HCT116 (cell line): ENCODE results near the gene USP31. TPM values are rescaled to one million over a fixed set of nuclear protein-coding genes. Genes with fewer than 3 reads are reported as not detected.

Source experiments
- ATAC-seq: fragments of 200-7000 bp; cut with Tn5 transposase; 2 replicates; pipeline ENCODE4 v1.9.1; 2020; ENCODE audit warnings: mild to moderate bottlenecking, moderate library complexity
- BruUV-seq: library from RNA; stranded (reverse); fragments of 400-500 nt; replicated peaks from 2 replicates; lab custom pipeline; 2021; lab: Mats Ljungman, UMichigan
- CTCF ChIA-PET: fragments of 300-600 bp; sonication (Branson Sonifier 250); formaldehyde crosslinking; loops from one replicate; lab custom pipeline; 2021; ENCODE audit warnings: antibody characterized with exemption; lab: Charles Lee
- POLR2A ChIA-PET: fragments of 300-600, 350-600 bp; sonication (Branson Sonifier 250); formaldehyde crosslinking; loops from one replicate; lab custom pipeline; 2021; ENCODE audit warnings: antibody characterized with exemption; lab: Charles Lee
- RAD21 ChIA-PET, 2 experiments: fragments of 300-600 bp; sonication (Branson Sonifier 250); formaldehyde crosslinking; loops; one replicate each; lab custom pipeline; 2023; ENCODE audit warnings: low total read pairs in 2 of 2; ENCODE audit not compliant: uncharacterized antibody in 2 of 2, unreplicated experiment in 2 of 2, low non-redundant PET in 1 of 2; lab: Charles Lee
- DNase-seq: peaks from one replicate; pipeline ENCODE4 v3.0.0-alpha.2; 2010; ENCODE audit warnings: low read depth, low spot score
- H2AFZ ChIP-seq: fragments of 200-600 bp; shearing (Covaris generic), sonication (generic); 2 replicates; pipeline ENCODE4 v1.6.1; 2017; ENCODE audit warnings: low read depth, mixed run types, mixed read lengths, antibody characterized with exemption, low read length; ENCODE audit not compliant: poor library complexity, severe bottlenecking
- H3K27ac ChIP-seq: 2 replicates; pipeline ENCODE4 v1.5.1; 2012; ENCODE audit warnings: low read depth, low read length
- H3K27me3 ChIP-seq: fragments of 200-600 bp; sonication (generic); 2 replicates; pipeline ENCODE4 v1.6.1; 2016; ENCODE audit warnings: mixed run types, low read length, mixed read lengths; ENCODE audit not compliant: insufficient read depth
- H3K36me3 ChIP-seq, 2 experiments: fragments of 200-500 bp in 1 of 2; fragments of 200-600 bp in 1 of 2; sonication (Bioruptor generic) in 1 of 2; sonication (generic) in 1 of 2; 2 replicates each; pipeline versions ENCODE4 v1.5.1 to v1.6.1; 2014 to 2016; ENCODE audit warnings: low read length in 2 of 2, inconsistent platforms in 1 of 2, mixed read lengths in 1 of 2, mixed run types in 1 of 2; ENCODE audit not compliant: insufficient read depth in 2 of 2, control insufficient read depth in 1 of 2
- H3K4me1 ChIP-seq, 2 experiments: fragments of 200-600 bp in 1 of 2; sonication (generic) in 1 of 2; 2 replicates each; pipeline versions ENCODE4 v1.5.1 to v1.6.1; 2012 to 2017; ENCODE audit warnings: low read length in 2 of 2, inconsistent platforms in 1 of 2, mild to moderate bottlenecking in 1 of 2, mixed read lengths in 1 of 2, mixed run types in 1 of 2, moderate library complexity in 1 of 2; ENCODE audit not compliant: insufficient read depth in 2 of 2, control insufficient read depth in 1 of 2
- H3K4me2 ChIP-seq: fragments of 200-600 bp; sonication (generic); 2 replicates; pipeline ENCODE4 v1.6.1; 2017; ENCODE audit warnings: mixed run types, low read length, mixed read lengths
- H3K4me3 ChIP-seq, 2 experiments: fragments of 200-600 bp in 1 of 2; sonication (generic) in 1 of 2; replicated peaks in 1 of 2; 2 replicates each; pipeline ENCODE4 v1.5.1; 2011 to 2016; ENCODE audit warnings: low read length in 2 of 2, control low read depth in 1 of 2, low read depth in 1 of 2, mild to moderate bottlenecking in 1 of 2, mixed read lengths in 1 of 2, mixed run types in 1 of 2
- H3K79me2 ChIP-seq: fragments of 200-600 bp; sonication (generic); 2 replicates; pipeline ENCODE4 v1.6.1; 2017; ENCODE audit warnings: mild to moderate bottlenecking, mixed run types, low read length, moderate library complexity, mixed read lengths; ENCODE audit not compliant: insufficient read depth
- H3K9ac ChIP-seq: fragments of 200-600 bp; sonication (generic); 2 replicates; pipeline ENCODE4 v1.6.1; 2016; ENCODE audit warnings: low read length, mixed read lengths
- H3K9me2 ChIP-seq: fragments of 200-600 bp; sonication (generic), shearing (Covaris generic); 2 replicates; pipeline ENCODE4 v1.6.1; 2017; ENCODE audit warnings: mixed run types, mild to moderate bottlenecking, moderate library complexity; ENCODE audit not compliant: insufficient read depth
- H3K9me3 ChIP-seq, 2 experiments: fragments of 200-500 bp in 1 of 2; fragments of 200-600 bp in 1 of 2; sonication (Bioruptor generic) in 1 of 2; sonication (generic) in 1 of 2; 2 replicates each; pipeline ENCODE4 v1.6.1; 2014 to 2017; ENCODE audit warnings: low read length in 2 of 2, mixed read lengths in 2 of 2, inconsistent platforms in 1 of 2, low read depth in 1 of 2, mild to moderate bottlenecking in 1 of 2, mixed run types in 1 of 2, moderate library complexity in 1 of 2; ENCODE audit not compliant: control insufficient read depth in 1 of 2, insufficient read depth in 1 of 2
- H4K20me1 ChIP-seq: fragments of 200-600 bp; sonication (generic), shearing (Covaris generic); 2 replicates; pipeline ENCODE4 v1.6.1; 2017; ENCODE audit warnings: mixed run types, mild to moderate bottlenecking, moderate library complexity; ENCODE audit not compliant: insufficient read depth
- CBX3 ChIP-seq: IDR thresholded peaks from 2 replicates; pipeline ENCODE4 v1.6.1; 2012; ENCODE audit warnings: low read depth
- CEBPB ChIP-seq: IDR thresholded peaks from 2 replicates; pipeline ENCODE4 v1.6.1; 2012; ENCODE audit warnings: low read depth
- EGR1 ChIP-seq: IDR thresholded peaks from 2 replicates; pipeline ENCODE4 v1.6.1; 2012; ENCODE audit warnings: low read depth
- ELF1 ChIP-seq: IDR thresholded peaks from 2 replicates; pipeline ENCODE4 v1.6.1; 2012; ENCODE audit warnings: low read depth, borderline replicate concordance
- EZH2phosphoT487 ChIP-seq: fragments of 200-600 bp; IDR thresholded peaks from 2 replicates; pipeline ENCODE4 v1.6.1; 2018; ENCODE audit warnings: antibody characterized with exemption, borderline replicate concordance
- FOSL1 ChIP-seq: IDR thresholded peaks from 2 replicates; pipeline ENCODE4 v1.6.1; 2012; ENCODE audit warnings: low read depth
- JUND ChIP-seq: IDR thresholded peaks from 2 replicates; pipeline ENCODE4 v1.6.1; 2012
- POLR2A ChIP-seq: IDR thresholded peaks from 2 replicates; pipeline ENCODE4 v1.7.0; 2011; ENCODE audit warnings: borderline replicate concordance; ENCODE audit not compliant: insufficient read depth, insufficient read length; ENCODE audit errors: extremely low read depth
- POLR2AphosphoS5 ChIP-seq: IDR thresholded peaks from 2 replicates; pipeline ENCODE4 v1.6.1; 2011; ENCODE audit warnings: mild to moderate bottlenecking, low read depth, low read length, moderate library complexity
- RAD21 ChIP-seq: IDR thresholded peaks from 2 replicates; pipeline ENCODE4 v1.6.1; 2012; ENCODE audit warnings: low read depth, mild to moderate bottlenecking
- SIN3A ChIP-seq: IDR thresholded peaks from 2 replicates; pipeline ENCODE4 v1.6.1; 2012; ENCODE audit warnings: low read depth
- SP1 ChIP-seq: IDR thresholded peaks from 2 replicates; pipeline ENCODE4 v1.6.1; 2012; ENCODE audit warnings: low read depth
- SRF ChIP-seq: IDR thresholded peaks from 2 replicates; pipeline ENCODE4 v1.6.1; 2012; ENCODE audit warnings: low read depth
- TCF7L2 ChIP-seq: IDR thresholded peaks from 2 replicates; pipeline ENCODE4 v1.7.0; 2011; ENCODE audit warnings: borderline replicate concordance, inconsistent platforms; ENCODE audit not compliant: insufficient read depth, insufficient read length; ENCODE audit errors: extremely low read depth
- YY1 ChIP-seq: IDR thresholded peaks from 2 replicates; pipeline ENCODE4 v1.6.1; 2011; ENCODE audit warnings: low read length, low read depth, moderate library complexity, mild to moderate bottlenecking; ENCODE audit not compliant: insufficient replicate concordance; ENCODE audit errors: extremely low read depth
- ZFX ChIP-seq: fragments of 450-650 bp; IDR thresholded peaks from 2 replicates; pipeline ENCODE4 v1.6.1; 2017
- ZNF274 ChIP-seq: fragments of 200-500 bp; sonication (Bioruptor generic); IDR thresholded peaks from 2 replicates; pipeline ENCODE4 v1.6.1; 2014; ENCODE audit warnings: mild to moderate bottlenecking, low read depth, low read length, inconsistent platforms
- intact Hi-C: fragments of 100-400 bp; cut with micrococcal nuclease; formaldehyde crosslinking; loops from 2 replicates; pipeline ENCODE4 v1.10.0; 2022
- total RNA-seq: library from RNA; stranded (reverse); gene quantifications from one replicate; pipeline ENCODE4 v1.2.1, GENCODE V29; 2021; ENCODE audit not compliant: unreplicated experiment
- TF ChIP-seq, protein P1 (sequence below), 3 experiments: fragments of 200-600 bp in 1 of 3; sonication (generic) in 1 of 3; IDR thresholded peaks in 2 of 3; conservative IDR thresholded peaks in 1 of 3; 2 replicates each; pipeline ENCODE4 v1.5.1; 2012 to 2017; ENCODE audit warnings: low read depth in 2 of 3, low read length in 2 of 3, antibody characterized with exemption in 1 of 3, borderline replicate concordance in 1 of 3, control low read depth in 1 of 3, mild to moderate bottlenecking in 1 of 3, mixed read lengths in 1 of 3, mixed run types in 1 of 3, moderate library complexity in 1 of 3; ENCODE audit not compliant: insufficient read depth in 1 of 3
- TF ChIP-seq, protein P2 (sequence below): IDR thresholded peaks from 2 replicates; pipeline ENCODE4 v1.6.1; 2012
- TF ChIP-seq, protein P3 (sequence below): IDR thresholded peaks from 2 replicates; pipeline ENCODE4 v1.6.1; 2012

The USP31 gene
- total RNA-seq, 1 experiment from 2014 or later: 12.2 TPM

DNA sequence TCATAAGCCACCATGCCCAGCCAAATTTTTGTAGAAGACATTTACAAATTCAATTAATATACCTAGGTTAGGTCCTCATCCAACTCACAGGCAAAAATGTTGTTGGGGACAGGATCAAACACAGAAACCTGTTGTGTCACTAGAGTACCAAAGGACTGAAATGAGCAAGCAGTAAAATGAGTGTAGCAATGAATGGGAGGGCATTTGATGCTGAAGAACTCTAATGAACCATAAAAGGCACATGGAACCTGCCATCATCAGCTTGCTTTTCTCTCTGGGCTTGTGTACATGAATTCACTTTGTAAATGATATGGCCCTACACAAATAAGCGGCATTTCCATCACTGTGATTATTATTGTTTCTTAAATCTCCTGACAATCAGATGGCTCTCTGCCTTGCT lies 17.8 kb downstream of the USP31 start:
- TF ChIP-seq RAD21 (no peak), CBX3 (no peak), EZH2phosphoT487 (no peak), ELF1 (no peak), POLR2AphosphoS5 (no peak), ZNF274 (no peak), CEBPB (no peak), TCF7L2 (no peak), POLR2A (no peak), YY1 (no peak), SP1 (no peak), SRF (no peak), JUND (no peak), SIN3A (no peak), ZFX (no peak), EGR1 (no peak), FOSL1 (no peak)
- TF ChIP-seq, protein P1, sequence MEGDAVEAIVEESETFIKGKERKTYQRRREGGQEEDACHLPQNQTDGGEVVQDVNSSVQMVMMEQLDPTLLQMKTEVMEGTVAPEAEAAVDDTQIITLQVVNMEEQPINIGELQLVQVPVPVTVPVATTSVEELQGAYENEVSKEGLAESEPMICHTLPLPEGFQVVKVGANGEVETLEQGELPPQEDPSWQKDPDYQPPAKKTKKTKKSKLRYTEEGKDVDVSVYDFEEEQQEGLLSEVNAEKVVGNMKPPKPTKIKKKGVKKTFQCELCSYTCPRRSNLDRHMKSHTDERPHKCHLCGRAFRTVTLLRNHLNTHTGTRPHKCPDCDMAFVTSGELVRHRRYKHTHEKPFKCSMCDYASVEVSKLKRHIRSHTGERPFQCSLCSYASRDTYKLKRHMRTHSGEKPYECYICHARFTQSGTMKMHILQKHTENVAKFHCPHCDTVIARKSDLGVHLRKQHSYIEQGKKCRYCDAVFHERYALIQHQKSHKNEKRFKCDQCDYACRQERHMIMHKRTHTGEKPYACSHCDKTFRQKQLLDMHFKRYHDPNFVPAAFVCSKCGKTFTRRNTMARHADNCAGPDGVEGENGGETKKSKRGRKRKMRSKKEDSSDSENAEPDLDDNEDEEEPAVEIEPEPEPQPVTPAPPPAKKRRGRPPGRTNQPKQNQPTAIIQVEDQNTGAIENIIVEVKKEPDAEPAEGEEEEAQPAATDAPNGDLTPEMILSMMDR (IDR thresholded peaks at IDR 0.05 in 2 of 3, conservative IDR thresholded peaks at IDR 0.05 in 1 of 3; ENCODE audit: borderline replicate concordance in 1 of 3, insufficient read depth in 1 of 3, low read depth in 2 of 3, low read length in 2 of 3): no peak
- TF ChIP-seq, protein P2, sequence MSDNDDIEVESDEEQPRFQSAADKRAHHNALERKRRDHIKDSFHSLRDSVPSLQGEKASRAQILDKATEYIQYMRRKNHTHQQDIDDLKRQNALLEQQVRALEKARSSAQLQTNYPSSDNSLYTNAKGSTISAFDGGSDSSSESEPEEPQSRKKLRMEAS: no peak
- TF ChIP-seq, protein P3, sequence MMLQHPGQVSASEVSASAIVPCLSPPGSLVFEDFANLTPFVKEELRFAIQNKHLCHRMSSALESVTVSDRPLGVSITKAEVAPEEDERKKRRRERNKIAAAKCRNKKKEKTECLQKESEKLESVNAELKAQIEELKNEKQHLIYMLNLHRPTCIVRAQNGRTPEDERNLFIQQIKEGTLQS: no peak
- no TSS peak for BruUV-seq
- intact Hi-C loops: no loop called here

More for the DNA sequence above, 17.8 kb downstream of the USP31 start:
- Histone ChIP-seq H3K4me3 (no peak overlapping the region), H3K4me2 (no peak overlapping the region), H3K4me1 (no peaks in the 10 kb centered on the region), H2AFZ (no peak overlapping the region), H3K36me3 (no peaks in the 10 kb centered on the region), H3K9ac (no peak overlapping the region), H3K9me2 (no peaks in the 10 kb centered on the region), H4K20me1 (peaks cover 4% of the 10 kb centered on the region), H3K9me3 (no peaks in the 10 kb centered on the region), H3K27ac (no peak overlapping the region), H3K27me3 (no peaks in the 10 kb centered on the region), H3K79me2 (peaks cover 98% of the 10 kb centered on the region)
- DNase-seq (no peak), ATAC-seq (no peak)
- ChIA-PET CTCF (no interaction called here), RAD21 (no interaction called here), POLR2A (no interaction called here)
